ENCODE measurements around the gene PPARA. TPM values are rescaled to one million over a fixed set of nuclear protein-coding genes. Genes with fewer than 3 reads are reported as not detected.

The PPARA gene
- total RNA-seq, 1 experiment from 2014 or later: 14.5 TPM

DNA sequence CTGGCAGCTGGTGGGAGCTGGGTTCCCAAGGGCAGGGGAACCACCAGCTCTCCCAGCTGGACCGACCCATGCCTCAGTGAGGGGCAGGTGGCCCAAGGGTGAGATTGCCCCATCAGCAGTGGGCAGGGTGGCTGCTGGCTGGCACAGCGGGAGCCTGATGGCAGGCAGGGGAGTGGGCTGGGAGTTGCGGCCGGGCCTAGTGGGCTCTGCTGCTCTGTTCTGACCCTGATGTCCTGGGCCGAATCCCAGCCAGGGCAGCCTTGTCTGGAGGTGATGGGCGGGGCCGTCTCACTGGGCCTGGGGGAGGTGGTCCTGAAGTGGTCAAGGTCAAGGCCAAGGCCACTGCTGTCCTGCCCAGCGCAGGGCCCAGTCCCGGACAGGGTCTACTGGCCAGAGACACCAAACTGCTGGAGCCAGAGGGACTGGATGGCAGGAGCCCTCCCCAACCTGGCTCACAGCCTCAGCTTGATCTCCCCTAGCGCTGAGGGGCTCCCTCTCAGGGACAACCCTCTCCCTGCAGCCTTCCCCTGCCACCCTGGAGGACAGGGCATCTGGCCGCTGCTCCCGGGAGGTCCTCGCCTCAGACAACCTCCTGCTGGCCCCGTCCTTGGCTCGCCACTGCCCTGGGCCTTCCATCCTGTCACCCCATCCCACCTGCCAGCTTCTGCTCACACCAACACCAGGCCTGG, 26.5 kb upstream of the PPARA start:
- Histone ChIP-seq H3K4me2 (ENCODE audit: low read length) (no peak overlapping the region), H3K9me2 (ENCODE audit: insufficient read depth) (no peaks in the 10 kb centered on the region), H3K27me3 (ENCODE audit: insufficient read depth, low read length) (no peaks in the 10 kb centered on the region), H3K4me3 (replicated peaks in 1 of 2; ENCODE audit: low read depth in 1 of 2, low read length in 2 of 2) (no peak overlapping the region), H3K4me1 (ENCODE audit: control insufficient read depth in 1 of 2, insufficient read depth in 2 of 2, low read length in 2 of 2) (peaks cover 0 to 21% of the 10 kb centered on the region in 2 experiments; a peak in 1 of 4 replicates), H3K79me2 (ENCODE audit: insufficient read depth, low read length) (no peaks in the 10 kb centered on the region), H3K36me3 (ENCODE audit: control insufficient read depth in 1 of 2, insufficient read depth in 2 of 2, low read length in 2 of 2) (no peaks in the 10 kb centered on the region), H2AFZ (ENCODE audit: low read depth, low read length, poor library complexity, severe bottlenecking) (no peak overlapping the region), H3K27ac (ENCODE audit: low read depth, low read length) (no peak overlapping the region), H4K20me1 (ENCODE audit: insufficient read depth) (no peaks in the 10 kb centered on the region), H3K9ac (ENCODE audit: low read length) (no peak overlapping the region), H3K9me3 (ENCODE audit: control insufficient read depth in 1 of 2, insufficient read depth in 1 of 2, low read depth in 1 of 2, low read length in 2 of 2) (no peaks in the 10 kb centered on the region)
- DNase-seq (ENCODE audit: low read depth, low spot score) (no peak), ATAC-seq (no peak)
- intact Hi-C loops (cut with micrococcal nuclease): loop anchor here (2.0 to 5.0 kb wide), 2 partner anchors 173 to 419 kb away; partner anchors contain the start of gene GTSE1
- BruUV-seq (replicated peaks): no TSS peak
- POLR2A ChIA-PET: no interaction called here
- TF ChIP-seq EGR1 (IDR thresholded peaks at IDR 0.05; ENCODE audit: low read depth): no peak
- TF ChIP-seq REST (IDR thresholded peaks at IDR 0.05; ENCODE audit: low read depth): no peak
- TF ChIP-seq ZNF274 (IDR thresholded peaks at IDR 0.05; ENCODE audit: low read depth, low read length): no peak
- TF ChIP-seq, protein P1, sequence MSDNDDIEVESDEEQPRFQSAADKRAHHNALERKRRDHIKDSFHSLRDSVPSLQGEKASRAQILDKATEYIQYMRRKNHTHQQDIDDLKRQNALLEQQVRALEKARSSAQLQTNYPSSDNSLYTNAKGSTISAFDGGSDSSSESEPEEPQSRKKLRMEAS (IDR thresholded peaks at IDR 0.05): no peak
- TF ChIP-seq JUND (IDR thresholded peaks at IDR 0.05): no peak
- no peak for TF ChIP-seq SP1 (IDR thresholded peaks at IDR 0.05; ENCODE audit: low read depth)
- TF ChIP-seq POLR2A (IDR thresholded peaks at IDR 0.05; ENCODE audit: borderline replicate concordance, extremely low read depth, insufficient read depth, insufficient read length): no peak
- no peak for TF ChIP-seq EZH2phosphoT487 (IDR thresholded peaks at IDR 0.05; ENCODE audit: borderline replicate concordance)
- no peak for TF ChIP-seq CEBPB (IDR thresholded peaks at IDR 0.05; ENCODE audit: low read depth)
- TF ChIP-seq, protein P2, sequence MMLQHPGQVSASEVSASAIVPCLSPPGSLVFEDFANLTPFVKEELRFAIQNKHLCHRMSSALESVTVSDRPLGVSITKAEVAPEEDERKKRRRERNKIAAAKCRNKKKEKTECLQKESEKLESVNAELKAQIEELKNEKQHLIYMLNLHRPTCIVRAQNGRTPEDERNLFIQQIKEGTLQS (IDR thresholded peaks at IDR 0.05): no peak
- no peak for TF ChIP-seq ELF1 (IDR thresholded peaks at IDR 0.05; ENCODE audit: borderline replicate concordance, low read depth)
- TF ChIP-seq SIN3A (IDR thresholded peaks at IDR 0.05; ENCODE audit: low read depth): no peak
- TF ChIP-seq SRF (IDR thresholded peaks at IDR 0.05; ENCODE audit: low read depth): no peak
- no peak for TF ChIP-seq RAD21 (IDR thresholded peaks at IDR 0.05; ENCODE audit: low read depth)
- TF ChIP-seq YY1 (IDR thresholded peaks at IDR 0.05; ENCODE audit: extremely low read depth, insufficient replicate concordance, low read depth, low read length): no peak
- TF ChIP-seq EZH2 (IDR thresholded peaks at IDR 0.05): no peak
- TF ChIP-seq ZFX (IDR thresholded peaks at IDR 0.05): no peak
- TF ChIP-seq TCF7L2 (IDR thresholded peaks at IDR 0.05; ENCODE audit: borderline replicate concordance, extremely low read depth, insufficient read depth, insufficient read length): no peak
- RAD21 ChIA-PET (ENCODE audit: low non-redundant PET in 1 of 2, low total read pairs in 2 of 2, uncharacterized antibody in 2 of 2, unreplicated experiment in 2 of 2): no interaction called here
- CTCF ChIA-PET: no interaction called here
